Thyroid gland (tissue), 4 donors: ENCODE results near the gene USP34.

Source experiments
- CTCF ChIP-seq, 6 experiments: fragments of 200-600 bp in 3 of 6; fragments of 450-650 bp in 3 of 6; sonication (generic) in 3 of 6; IDR thresholded peaks; one replicate each; pipeline ENCODE4 v1.5.1; 2016 to 2019; ENCODE audit warnings: antibody characterized with exemption in 6 of 6, mild to moderate bottlenecking in 2 of 6, inconsistent platforms in 1 of 6, moderate library complexity in 1 of 6
- POLR2A ChIP-seq, 2 donors: fragments of 450-650 bp; IDR thresholded peaks; one replicate each; pipeline ENCODE4 v1.6.1; 2017; ENCODE audit warnings: antibody characterized with exemption in 2 of 2, mild to moderate bottlenecking in 2 of 2, moderate library complexity in 1 of 2

GRCh38 chr2:61485281-61485680 lies 14.4 kb upstream of the USP34 start:
- TF ChIP-seq POLR2A (IDR thresholded peaks at IDR 0.05) (no peak), CTCF (IDR thresholded peaks at IDR 0.05) (no peak)
